ENCODE measurements around the gene TCAIM.

The TCAIM gene

DNA sequence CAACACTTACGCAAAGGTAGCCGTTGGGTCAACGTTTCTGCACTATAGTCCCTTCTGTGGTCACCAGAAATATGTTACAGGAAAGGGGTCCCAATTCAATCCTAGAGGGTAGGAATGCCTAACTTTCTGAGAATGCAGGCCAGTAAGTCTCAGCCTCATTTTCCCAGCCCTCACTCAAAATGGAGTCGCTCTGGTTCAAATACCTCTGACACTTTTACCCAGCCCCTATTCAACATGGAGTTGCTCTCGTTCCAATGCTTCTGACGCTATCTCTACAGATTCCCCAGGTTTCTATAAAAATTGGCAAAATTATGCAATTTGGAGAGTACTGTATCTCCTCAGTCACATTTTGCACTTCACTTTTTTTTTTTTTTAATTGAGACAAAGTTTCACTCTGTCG is 99.2 kb downstream of the TCAIM start:
- TF ChIP-seq, protein P1, sequence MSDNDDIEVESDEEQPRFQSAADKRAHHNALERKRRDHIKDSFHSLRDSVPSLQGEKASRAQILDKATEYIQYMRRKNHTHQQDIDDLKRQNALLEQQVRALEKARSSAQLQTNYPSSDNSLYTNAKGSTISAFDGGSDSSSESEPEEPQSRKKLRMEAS (IDR thresholded peaks at IDR 0.05; ENCODE audit: low read depth, low read length) = no peak
- TF ChIP-seq MYC (IDR thresholded peaks at IDR 0.05; ENCODE audit: low read depth, low read length) = no peak
- no peak for TF ChIP-seq POLR2A (IDR thresholded peaks at IDR 0.05; ENCODE audit: extremely low read depth, insufficient read length)
- TF ChIP-seq, protein P2, sequence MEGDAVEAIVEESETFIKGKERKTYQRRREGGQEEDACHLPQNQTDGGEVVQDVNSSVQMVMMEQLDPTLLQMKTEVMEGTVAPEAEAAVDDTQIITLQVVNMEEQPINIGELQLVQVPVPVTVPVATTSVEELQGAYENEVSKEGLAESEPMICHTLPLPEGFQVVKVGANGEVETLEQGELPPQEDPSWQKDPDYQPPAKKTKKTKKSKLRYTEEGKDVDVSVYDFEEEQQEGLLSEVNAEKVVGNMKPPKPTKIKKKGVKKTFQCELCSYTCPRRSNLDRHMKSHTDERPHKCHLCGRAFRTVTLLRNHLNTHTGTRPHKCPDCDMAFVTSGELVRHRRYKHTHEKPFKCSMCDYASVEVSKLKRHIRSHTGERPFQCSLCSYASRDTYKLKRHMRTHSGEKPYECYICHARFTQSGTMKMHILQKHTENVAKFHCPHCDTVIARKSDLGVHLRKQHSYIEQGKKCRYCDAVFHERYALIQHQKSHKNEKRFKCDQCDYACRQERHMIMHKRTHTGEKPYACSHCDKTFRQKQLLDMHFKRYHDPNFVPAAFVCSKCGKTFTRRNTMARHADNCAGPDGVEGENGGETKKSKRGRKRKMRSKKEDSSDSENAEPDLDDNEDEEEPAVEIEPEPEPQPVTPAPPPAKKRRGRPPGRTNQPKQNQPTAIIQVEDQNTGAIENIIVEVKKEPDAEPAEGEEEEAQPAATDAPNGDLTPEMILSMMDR (IDR thresholded peaks at IDR 0.05; ENCODE audit: low read depth, low read length) = no peak
- no peak overlapping the region for H3K4me3 ChIP-seq (ENCODE audit: low read depth, low read length)
- no peak for DNase-seq (ENCODE audit: low read depth)

DNA sequence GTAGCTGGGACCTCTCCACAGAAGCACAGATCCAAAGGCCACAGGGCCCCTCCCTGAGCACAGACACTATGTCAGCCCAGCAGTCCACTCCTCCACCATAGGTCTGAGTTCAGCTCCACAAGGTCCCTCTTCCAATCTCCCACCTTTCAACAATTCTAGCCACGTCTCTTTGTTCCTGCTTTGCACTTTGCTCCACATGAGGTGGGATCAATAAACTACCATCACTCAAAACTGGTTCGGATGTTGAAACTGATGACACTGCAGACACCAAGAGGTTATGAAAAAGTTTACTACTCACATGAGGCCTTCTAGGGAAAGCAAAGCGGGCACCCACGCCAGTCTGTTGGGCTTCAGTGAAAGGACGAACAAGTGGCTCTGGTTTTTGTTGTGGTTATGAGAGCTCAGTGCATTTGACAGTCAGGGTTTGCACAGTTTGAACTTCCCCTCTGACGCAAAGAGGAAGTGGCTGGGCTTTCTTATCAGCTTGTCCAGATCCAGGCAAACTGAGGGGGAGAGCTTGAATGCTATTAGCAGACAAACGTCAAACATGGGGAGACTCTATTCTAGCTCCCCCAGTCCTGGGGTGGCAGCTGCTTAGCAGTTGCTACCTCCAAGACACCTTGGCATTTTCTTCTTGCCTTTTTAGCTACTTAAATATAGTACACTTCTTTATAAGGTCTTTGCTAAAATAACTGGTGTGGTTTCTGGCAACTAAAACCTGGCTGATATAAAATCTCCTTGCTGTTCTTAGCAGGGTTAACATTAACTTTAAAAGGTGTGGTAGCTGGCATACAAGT is 101.1 kb downstream of the TCAIM start:
- TF ChIP-seq, protein P2 (IDR thresholded peaks at IDR 0.05; ENCODE audit: low read depth, low read length) = no peak
- TF ChIP-seq POLR2A (IDR thresholded peaks at IDR 0.05; ENCODE audit: extremely low read depth, insufficient read length) (peak; percentile 39), MYC (IDR thresholded peaks at IDR 0.05; ENCODE audit: low read depth, low read length) (peak; percentile 86)
- TF ChIP-seq, protein P1 (IDR thresholded peaks at IDR 0.05; ENCODE audit: low read depth, low read length) = peak; percentile 85
- DNase-seq (ENCODE audit: low read depth) = peak; percentile 100
- peak overlapping the region; percentile 43 for H3K4me3 ChIP-seq (ENCODE audit: low read depth, low read length)

DNA sequence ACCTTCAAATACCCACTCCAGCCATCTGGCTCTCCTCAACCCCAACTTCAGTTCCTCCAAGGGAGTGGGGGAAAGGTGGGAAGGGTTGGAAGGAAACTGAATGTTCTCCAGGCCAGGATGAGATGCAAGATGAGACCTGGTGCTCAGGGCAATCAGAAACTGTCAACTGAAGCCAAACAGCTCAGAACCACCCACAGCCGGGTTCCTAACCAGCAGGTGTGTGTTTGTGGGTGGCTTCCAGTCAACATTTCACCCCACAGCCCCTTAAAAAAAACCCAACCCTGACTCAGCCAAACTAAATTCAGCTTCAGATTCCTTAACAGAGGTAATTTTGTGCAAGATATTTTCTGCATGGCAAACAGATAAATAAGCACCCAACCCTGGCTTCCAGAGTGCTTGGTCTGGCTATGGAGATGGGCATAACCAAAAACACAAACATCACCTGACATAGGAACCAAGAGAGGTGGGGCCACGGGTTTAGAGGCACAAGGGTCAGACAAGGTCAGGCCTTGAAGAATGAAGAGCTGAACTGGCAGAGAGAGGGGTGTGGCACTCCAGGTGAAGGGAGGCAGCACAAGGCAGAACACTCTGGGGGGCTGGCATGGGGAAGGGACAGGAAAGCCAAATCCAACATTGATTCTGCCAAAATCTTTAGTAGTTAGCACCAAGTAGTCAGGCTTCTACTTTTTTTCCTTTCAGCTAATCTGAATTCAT is 104.2 kb downstream of the TCAIM start:
- TF ChIP-seq, protein P2 (IDR thresholded peaks at IDR 0.05; ENCODE audit: low read depth, low read length) = no peak
- TF ChIP-seq MYC (IDR thresholded peaks at IDR 0.05; ENCODE audit: low read depth, low read length) (no peak), POLR2A (IDR thresholded peaks at IDR 0.05; ENCODE audit: extremely low read depth, insufficient read length) (no peak)
- TF ChIP-seq, protein P1 (IDR thresholded peaks at IDR 0.05; ENCODE audit: low read depth, low read length) = no peak
- H3K4me3 ChIP-seq (ENCODE audit: low read depth, low read length) = no peak overlapping the region
- DNase-seq (ENCODE audit: low read depth) = no peak

DNA sequence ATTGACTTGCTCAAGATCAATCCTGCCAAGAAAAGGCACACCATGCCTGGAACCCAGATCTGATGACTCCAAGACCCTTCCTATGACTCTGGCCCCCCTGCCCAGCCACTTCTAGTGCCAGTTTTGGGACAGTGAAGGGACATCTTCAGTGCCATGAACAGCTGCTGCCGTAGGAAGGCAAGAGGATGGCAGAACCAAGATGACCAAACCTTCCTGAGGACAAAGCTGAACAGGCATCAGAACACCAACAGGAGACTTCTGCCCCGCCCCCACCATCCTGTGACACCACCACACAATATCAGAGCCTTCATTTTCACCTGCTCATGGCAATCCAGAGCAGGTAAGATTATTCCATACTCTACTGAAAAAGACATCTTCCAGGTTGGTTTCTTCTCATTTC is 105.9 kb downstream of the TCAIM start:
- no peak for TF ChIP-seq MYC (IDR thresholded peaks at IDR 0.05; ENCODE audit: low read depth, low read length)
- TF ChIP-seq POLR2A (IDR thresholded peaks at IDR 0.05; ENCODE audit: extremely low read depth, insufficient read length) = no peak
- TF ChIP-seq, protein P2 (IDR thresholded peaks at IDR 0.05; ENCODE audit: low read depth, low read length) = no peak
- no peak overlapping the region for H3K4me3 ChIP-seq (ENCODE audit: low read depth, low read length)
- no peak for DNase-seq (ENCODE audit: low read depth)

DNA sequence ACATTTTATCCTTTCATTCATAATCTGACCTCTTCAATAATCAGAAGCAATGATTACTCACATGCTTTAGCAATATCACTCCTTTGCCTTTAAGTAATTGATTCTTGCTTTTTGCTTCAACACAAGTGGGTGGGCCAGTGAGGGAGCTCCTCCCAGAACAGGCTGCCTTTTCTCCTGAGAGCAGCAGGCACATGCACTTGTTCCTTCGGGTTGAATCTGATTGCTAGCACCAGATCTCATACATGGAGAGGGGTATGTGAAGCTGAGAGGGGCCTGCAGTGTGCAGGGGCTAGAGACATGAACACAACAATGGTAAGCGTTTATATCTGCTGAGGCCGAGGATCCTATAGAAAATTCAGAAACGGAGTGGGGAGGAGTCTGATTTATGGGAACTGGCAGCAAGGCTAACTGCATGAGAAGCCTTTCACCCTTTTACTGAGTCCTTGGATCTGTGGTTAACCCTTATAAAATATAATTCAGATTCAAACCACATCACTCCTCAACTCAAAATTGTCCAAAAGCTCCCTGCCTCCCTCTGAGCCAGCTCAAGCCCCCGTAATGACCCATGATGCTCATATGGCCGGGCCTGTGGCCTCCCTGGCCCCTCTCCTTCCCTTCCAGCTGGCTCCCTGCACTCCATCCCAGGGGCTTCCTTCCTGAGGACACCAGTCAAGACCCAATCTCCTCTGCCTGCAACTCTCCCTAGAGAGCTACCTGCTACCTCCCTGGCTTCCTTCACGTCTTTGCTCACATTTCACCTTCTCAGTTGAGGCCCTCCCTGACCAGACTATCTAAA is 106.5 kb downstream of the TCAIM start:
- H3K4me3 ChIP-seq (ENCODE audit: low read depth, low read length) = no peak overlapping the region
- TF ChIP-seq POLR2A (IDR thresholded peaks at IDR 0.05; ENCODE audit: extremely low read depth, insufficient read length) (no peak), MYC (IDR thresholded peaks at IDR 0.05; ENCODE audit: low read depth, low read length) (no peak)
- TF ChIP-seq, protein P1 (IDR thresholded peaks at IDR 0.05; ENCODE audit: low read depth, low read length) = no peak
- TF ChIP-seq, protein P2 (IDR thresholded peaks at IDR 0.05; ENCODE audit: low read depth, low read length) = no peak

More for the DNA sequence above, 106.5 kb downstream of the TCAIM start:
- no peak for DNase-seq (ENCODE audit: low read depth)
